Upper lobe of left lung (tissue), 6 donors: ENCODE results near the gene EIPR1. TPM values are rescaled to one million over a fixed set of nuclear protein-coding genes. Genes with fewer than 3 reads are reported as not detected.

Experiments used
- ATAC-seq, 2 donors: fragments of 200-7000 bp; cut with Tn5 transposase; one replicate each; pipeline ENCODE4 v1.9.1; 2022; ENCODE audit warnings: mild to moderate bottlenecking in 2 of 2, moderate library complexity in 2 of 2; ENCODE audit not compliant: low FRiP score in 2 of 2
- DNase-seq, 2 donors: peaks; one replicate each; pipeline ENCODE4 v3.0.0-alpha.2; 2019 to 2020
- H3K27ac ChIP-seq, 4 donors: fragments of 200-600 bp; sonication (generic); one replicate each; pipeline ENCODE4 v1.5.1; 2016 to 2019
- H3K27me3 ChIP-seq, 4 donors: fragments of 200-600 bp; sonication (generic); one replicate each; pipeline ENCODE4 v1.5.1; 2017 to 2019
- H3K36me3 ChIP-seq, 4 donors: fragments of 200-600 bp; sonication (generic); one replicate each; pipeline ENCODE4 v1.5.1; 2016 to 2019
- H3K4me1 ChIP-seq, 4 donors: fragments of 200-600 bp; sonication (generic); one replicate each; pipeline ENCODE4 v1.5.1; 2018 to 2019
- H3K4me3 ChIP-seq, 4 donors: fragments of 200-600 bp; sonication (generic); one replicate each; pipeline ENCODE4 v1.5.1; 2017 to 2019; ENCODE audit warnings: mild to moderate bottlenecking in 2 of 4, moderate library complexity in 1 of 4
- H3K9me3 ChIP-seq, 4 donors: fragments of 200-600 bp; sonication (generic); one replicate each; pipeline ENCODE4 v1.5.1; 2018 to 2019
- EP300 ChIP-seq, 4 donors: sonication (generic); formaldehyde crosslinking; IDR thresholded peaks; one replicate each; pipeline ENCODE4 v1.5.1; 2017; ENCODE audit warnings: antibody characterized with exemption in 4 of 4, control low read depth in 2 of 4
- POLR2A ChIP-seq, 4 donors: fragments of 450-650 bp; IDR thresholded peaks; one replicate each; pipeline ENCODE4 v1.5.1; 2016 to 2017; ENCODE audit warnings: antibody characterized with exemption in 4 of 4, mild to moderate bottlenecking in 2 of 4
- POLR2AphosphoS5 ChIP-seq, 2 donors: sonication (generic); formaldehyde crosslinking; IDR thresholded peaks; one replicate each; pipeline ENCODE4 v1.5.1; 2017; ENCODE audit warnings: antibody characterized with exemption in 2 of 2
- WGBS, 2 donors: methylation state at CpG; one replicate each; pipeline ENCODE4 v1.1.5; 2017 to 2018; 5-methylcytosine and 5-hydroxymethylcytosine counted together
- total RNA-seq, 6 donors: library from RNA; depleted of rRNA in 4 of 6; stranded (reverse); fragments of >200 nt in 4 of 6; gene quantifications; one replicate each; pipeline versions ENCODE4 v1.1.0 to v1.2.1, GENCODE V29; 2016 to 2021
- TF ChIP-seq, protein P1 (sequence below), 6 experiments: fragments of 450-650 bp in 4 of 6; fragments of 200-600 bp in 2 of 6; sonication (generic) in 2 of 6; IDR thresholded peaks; one replicate each; pipeline ENCODE4 v1.5.1; 2016 to 2019; ENCODE audit warnings: antibody characterized with exemption in 6 of 6
- donor health status: DM: no; HTN: no; CAD: no; lungs with moderate emphysema.
- donor health status: DM: no; HTN: yes; CAD: no; lungs with severe emphysema.

EIPR1 gene
- total RNA-seq, 6 donors from 2014 or later: 17.6 to 39.8 (median 23.6) TPM

DNA sequence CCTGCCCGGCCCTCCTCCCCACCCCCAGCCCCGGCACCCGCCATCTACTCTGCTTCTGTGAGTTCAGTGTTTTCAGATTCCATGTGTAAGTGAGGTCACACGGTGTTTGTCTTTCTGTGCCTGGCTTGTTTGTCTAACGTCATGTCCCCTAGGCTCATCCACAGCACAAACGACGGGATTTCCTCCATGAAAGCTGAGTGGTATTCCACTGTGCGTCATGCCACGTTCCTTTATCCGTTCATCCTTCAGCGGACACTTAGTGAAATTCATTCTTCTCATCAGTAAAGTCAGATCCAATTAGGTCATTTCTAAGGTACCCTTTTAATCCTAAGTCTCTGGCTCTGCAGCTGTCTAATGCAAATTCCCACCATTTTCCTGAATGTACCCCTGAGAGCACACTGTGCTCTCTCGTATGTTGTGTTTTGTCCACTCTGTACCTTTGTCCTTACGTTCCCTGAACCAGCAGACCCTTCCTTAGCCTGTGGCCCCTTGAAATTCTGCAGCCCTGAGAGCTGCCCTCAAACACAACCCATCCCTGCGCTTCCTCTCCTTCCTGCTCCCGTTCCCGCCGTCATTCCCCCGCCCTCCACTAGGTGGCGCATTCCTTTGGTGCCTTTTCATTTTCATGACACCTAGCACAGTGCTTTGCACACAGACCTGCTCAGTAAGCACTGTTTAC, 46.0 kb upstream of the EIPR1 start:
- no peaks in the 10 kb centered on the region for H3K9me3 ChIP-seq
- no peaks in the 10 kb centered on the region for H3K27me3 ChIP-seq
- H3K27ac ChIP-seq: no peak overlapping the region
- WGBS, 2 donors: 64 to 69% methylated on average over 19 of the region's 19 CpGs
- DNase-seq: peak in 1 of 2 donors; percentile 57
- no peak overlapping the region for H3K4me3 ChIP-seq
- no peak for TF ChIP-seq POLR2AphosphoS5 (IDR thresholded peaks at IDR 0.05)
- TF ChIP-seq, protein P1, sequence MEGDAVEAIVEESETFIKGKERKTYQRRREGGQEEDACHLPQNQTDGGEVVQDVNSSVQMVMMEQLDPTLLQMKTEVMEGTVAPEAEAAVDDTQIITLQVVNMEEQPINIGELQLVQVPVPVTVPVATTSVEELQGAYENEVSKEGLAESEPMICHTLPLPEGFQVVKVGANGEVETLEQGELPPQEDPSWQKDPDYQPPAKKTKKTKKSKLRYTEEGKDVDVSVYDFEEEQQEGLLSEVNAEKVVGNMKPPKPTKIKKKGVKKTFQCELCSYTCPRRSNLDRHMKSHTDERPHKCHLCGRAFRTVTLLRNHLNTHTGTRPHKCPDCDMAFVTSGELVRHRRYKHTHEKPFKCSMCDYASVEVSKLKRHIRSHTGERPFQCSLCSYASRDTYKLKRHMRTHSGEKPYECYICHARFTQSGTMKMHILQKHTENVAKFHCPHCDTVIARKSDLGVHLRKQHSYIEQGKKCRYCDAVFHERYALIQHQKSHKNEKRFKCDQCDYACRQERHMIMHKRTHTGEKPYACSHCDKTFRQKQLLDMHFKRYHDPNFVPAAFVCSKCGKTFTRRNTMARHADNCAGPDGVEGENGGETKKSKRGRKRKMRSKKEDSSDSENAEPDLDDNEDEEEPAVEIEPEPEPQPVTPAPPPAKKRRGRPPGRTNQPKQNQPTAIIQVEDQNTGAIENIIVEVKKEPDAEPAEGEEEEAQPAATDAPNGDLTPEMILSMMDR (IDR thresholded peaks at IDR 0.05): peak; percentile 81 to 98 (median 89)
- peaks cover 0 to 6% (median 0%) of the 10 kb centered on the region in 4 donors for H3K4me1 ChIP-seq
- H3K36me3 ChIP-seq: peaks cover 0 to 84% (median 41%) of the 10 kb centered on the region in 4 donors
- ATAC-seq: peak; percentile 63 to 85

- Histone ChIP-seq H3K4me3 (no peak overlapping the region), H3K9me3 (no peaks in the 10 kb centered on the region), H3K27me3 (no peaks in the 10 kb centered on the region), H3K27ac (no peak overlapping the region), H3K36me3 (peaks cover 1 to 81% (median 43%) of the 10 kb centered on the region in 4 donors), H3K4me1 (peaks cover 0 to 6% (median 0%) of the 10 kb centered on the region in 4 donors)
- DNase-seq: no peak
- 88 to 93% methylated on average over 13 to 16 of the region's 16 CpGs for WGBS, 2 donors
- TF ChIP-seq EP300 (IDR thresholded peaks at IDR 0.05) (no peak), POLR2AphosphoS5 (IDR thresholded peaks at IDR 0.05) (no peak), POLR2A (IDR thresholded peaks at IDR 0.05) (no peak)
- TF ChIP-seq, protein P1 (IDR thresholded peaks at IDR 0.05): no peak
- peak in 1 of 2 donors; percentile 41 for ATAC-seq
These were observed 44.7 kb upstream of the EIPR1 start for GRCh38 chr2:3422161-3422779.

DNA sequence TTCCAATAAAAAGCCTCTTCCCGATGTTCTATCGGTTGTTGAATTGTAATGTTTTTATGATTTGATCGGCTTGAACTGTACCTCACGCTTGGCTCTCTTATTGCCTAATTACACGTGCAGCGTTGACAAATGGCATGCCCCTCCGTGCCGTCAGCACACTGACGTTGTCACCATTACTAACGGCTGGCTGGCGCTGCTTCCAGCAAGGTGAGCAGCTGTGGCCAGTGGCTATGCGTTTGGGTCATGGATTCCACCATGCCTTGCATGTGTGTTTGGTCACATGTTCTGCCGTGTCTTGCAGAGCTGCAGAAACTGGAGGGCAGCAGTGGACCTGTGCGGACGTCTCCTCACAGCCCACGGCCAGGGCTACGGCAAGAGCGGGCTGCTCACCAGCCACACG, 44.0 kb upstream of the EIPR1 start:
- Histone ChIP-seq H3K4me1 (peaks cover 0 to 6% (median 0%) of the 10 kb centered on the region in 4 donors), H3K36me3 (peaks cover 3 to 74% (median 38%) of the 10 kb centered on the region in 4 donors), H3K9me3 (no peaks in the 10 kb centered on the region), H3K27me3 (no peaks in the 10 kb centered on the region), H3K27ac (no peak overlapping the region), H3K4me3 (no peak overlapping the region)
- 92 to 95% methylated on average over 19 of the region's 19 CpGs for WGBS, 2 donors
- DNase-seq (no peak), ATAC-seq (no peak)
- TF ChIP-seq, protein P1 (IDR thresholded peaks at IDR 0.05): no peak
- TF ChIP-seq EP300 (IDR thresholded peaks at IDR 0.05) (no peak), POLR2AphosphoS5 (IDR thresholded peaks at IDR 0.05) (no peak), POLR2A (IDR thresholded peaks at IDR 0.05) (no peak)

DNA sequence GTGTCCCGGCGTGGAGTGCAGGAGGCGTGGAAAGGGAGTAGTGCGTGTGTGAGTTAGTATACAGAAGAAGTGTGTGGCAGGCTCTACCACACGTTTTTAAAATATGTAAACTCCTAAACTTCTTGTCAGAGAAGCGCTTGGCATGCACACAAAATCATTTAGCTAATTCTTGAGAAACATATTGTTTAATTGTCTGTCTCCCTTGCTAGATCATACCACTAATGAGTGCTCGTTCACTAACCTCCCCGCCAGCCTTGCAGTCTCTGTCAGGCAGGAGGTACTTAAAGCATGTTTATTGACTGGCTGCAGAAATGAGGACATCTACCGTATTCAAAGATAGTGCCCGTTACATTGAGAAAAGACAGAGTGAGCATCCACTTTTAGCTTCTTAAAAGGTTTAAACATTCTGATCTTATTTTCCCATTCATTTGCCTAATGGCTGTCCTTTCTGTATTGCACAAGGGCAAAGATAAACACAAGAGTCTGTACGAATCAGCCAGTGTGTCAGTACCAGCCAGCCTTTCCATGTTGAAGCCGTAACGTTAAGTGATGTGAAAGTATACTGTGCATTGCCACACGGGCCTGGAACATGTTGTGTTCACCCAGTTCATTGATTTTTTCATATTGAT, 43.3 kb upstream of the EIPR1 start:
- Histone ChIP-seq H3K36me3 (peaks cover 3 to 67% (median 33%) of the 10 kb centered on the region in 4 donors), H3K27ac (no peak overlapping the region), H3K4me3 (no peak overlapping the region), H3K27me3 (no peaks in the 10 kb centered on the region), H3K4me1 (peaks cover 0 to 6% (median 0%) of the 10 kb centered on the region in 4 donors), H3K9me3 (no peaks in the 10 kb centered on the region)
- no peak for TF ChIP-seq EP300 (IDR thresholded peaks at IDR 0.05)
- TF ChIP-seq, protein P1 (IDR thresholded peaks at IDR 0.05): no peak
- no peak for TF ChIP-seq POLR2A (IDR thresholded peaks at IDR 0.05)
- TF ChIP-seq POLR2AphosphoS5 (IDR thresholded peaks at IDR 0.05): no peak
- ATAC-seq: no peak
- DNase-seq: no peak
- WGBS, 2 donors: 87 to 89% methylated on average over 14 of the region's 14 CpGs
